ENCODE results near the gene NKX1-2.

NKX1-2 gene

DNA sequence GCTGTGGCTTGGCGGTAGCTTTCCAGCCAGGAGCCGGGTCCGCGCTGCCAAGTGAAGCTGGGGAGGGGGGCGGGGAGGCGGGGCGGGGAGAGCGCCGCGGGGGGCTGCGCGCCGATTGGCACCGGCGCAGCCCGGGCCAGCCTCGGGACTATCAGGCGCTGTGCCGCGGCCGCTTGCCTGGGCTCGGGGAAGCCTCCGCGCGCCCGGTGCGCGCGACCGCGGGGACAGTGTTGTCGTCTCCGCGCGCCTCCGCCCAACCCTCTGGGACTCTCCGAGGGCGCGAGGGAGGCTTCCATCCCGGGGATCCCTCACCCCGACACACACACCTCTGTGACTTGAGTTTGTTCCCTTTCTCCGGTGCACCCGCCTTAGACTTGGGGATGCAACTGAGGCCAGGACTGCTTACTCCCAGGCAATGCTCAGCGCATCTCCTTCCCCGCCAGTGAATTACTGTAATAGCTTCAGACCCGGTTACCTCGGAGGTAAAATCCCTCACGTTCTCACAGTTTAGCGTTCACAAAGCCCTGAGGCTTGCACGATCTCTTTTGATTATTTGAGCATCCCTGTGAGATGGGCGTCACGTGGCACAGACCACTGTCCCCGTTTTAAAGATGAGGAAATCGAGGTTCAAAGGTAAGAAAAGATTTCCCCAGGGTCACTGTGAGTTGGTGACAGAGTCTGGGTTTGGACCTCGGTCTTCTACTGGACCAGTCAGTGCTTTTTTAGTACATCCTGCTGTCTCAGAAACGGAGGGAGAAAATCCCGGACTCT is at the start of gene NKX1-2:
Gene NKX1-2 (minus strand): TSS at position 24 of the 771 bp plus-strand sequence. CDS start 92 bp downstream, outside the sequence.
- TF ChIP-seq, protein P1, sequence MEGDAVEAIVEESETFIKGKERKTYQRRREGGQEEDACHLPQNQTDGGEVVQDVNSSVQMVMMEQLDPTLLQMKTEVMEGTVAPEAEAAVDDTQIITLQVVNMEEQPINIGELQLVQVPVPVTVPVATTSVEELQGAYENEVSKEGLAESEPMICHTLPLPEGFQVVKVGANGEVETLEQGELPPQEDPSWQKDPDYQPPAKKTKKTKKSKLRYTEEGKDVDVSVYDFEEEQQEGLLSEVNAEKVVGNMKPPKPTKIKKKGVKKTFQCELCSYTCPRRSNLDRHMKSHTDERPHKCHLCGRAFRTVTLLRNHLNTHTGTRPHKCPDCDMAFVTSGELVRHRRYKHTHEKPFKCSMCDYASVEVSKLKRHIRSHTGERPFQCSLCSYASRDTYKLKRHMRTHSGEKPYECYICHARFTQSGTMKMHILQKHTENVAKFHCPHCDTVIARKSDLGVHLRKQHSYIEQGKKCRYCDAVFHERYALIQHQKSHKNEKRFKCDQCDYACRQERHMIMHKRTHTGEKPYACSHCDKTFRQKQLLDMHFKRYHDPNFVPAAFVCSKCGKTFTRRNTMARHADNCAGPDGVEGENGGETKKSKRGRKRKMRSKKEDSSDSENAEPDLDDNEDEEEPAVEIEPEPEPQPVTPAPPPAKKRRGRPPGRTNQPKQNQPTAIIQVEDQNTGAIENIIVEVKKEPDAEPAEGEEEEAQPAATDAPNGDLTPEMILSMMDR (IDR thresholded peaks at IDR 0.05) = no peak
- no peak for TF ChIP-seq ZFX (IDR thresholded peaks at IDR 0.05; ENCODE audit: borderline replicate concordance)
- H3K27ac ChIP-seq = 0 out of 2 replicates have a peak within 1 kb of the TSS, but pooled peaks have one; percentile 4

DNA sequence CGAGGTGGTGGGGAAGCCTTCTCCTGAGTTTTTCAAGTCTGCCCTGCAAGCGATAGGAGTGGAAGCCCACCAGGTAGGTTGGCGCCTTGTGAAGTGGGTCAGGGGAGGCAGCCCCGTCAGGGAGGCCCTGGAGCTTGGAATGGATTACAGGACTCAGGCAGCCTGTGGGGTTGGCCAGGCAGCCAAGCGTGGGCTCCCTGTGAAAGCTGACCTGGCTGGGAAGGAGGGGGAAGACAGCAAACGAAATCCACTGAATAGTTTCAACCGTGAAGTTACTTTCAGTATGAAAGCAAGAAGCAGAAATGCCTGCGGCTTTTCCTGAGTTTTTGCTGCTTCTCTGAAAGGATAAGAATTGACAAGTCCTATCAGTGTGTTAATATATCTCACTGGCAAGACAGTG is 48.2 kb upstream of the NKX1-2 start:
- TF ChIP-seq, protein P1 (IDR thresholded peaks at IDR 0.05) = no peak
- no peak for TF ChIP-seq ZFX (IDR thresholded peaks at IDR 0.05; ENCODE audit: borderline replicate concordance)
- no peak overlapping the region for H3K27ac ChIP-seq

DNA sequence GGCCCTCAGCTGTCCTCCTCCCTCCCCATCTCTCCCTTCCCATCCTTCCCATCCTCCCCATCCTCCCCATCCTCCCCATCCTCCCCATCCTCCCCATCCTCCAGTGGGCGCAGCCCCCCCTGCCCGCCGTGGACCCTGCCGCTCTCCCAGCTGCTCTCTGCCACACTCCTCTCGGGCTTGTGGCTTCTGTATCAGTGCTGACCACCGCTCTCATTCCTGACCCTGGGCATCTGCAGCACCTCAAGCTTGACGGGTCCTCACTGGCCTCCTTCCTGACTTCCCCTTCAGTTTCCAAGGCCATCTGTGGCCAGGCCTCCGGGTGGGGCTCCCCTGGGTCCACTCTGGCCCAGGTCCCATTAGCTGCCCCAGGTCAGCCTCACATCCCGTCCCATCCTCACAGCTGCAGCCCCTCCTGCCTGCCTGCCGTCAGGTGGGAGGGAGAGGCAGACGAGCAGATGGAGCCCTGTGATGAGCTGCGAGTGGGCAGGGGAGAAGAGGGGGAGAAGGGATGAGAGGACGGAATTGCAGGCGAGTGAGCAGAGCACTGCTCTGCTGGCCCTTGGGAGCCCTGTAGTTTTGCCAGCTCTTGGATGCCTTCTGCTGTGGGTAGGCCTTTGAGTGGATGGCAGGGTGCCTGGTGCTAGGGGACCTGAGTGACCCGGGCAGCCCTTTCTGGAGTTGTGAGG is 47.5 kb upstream of the NKX1-2 start:
- TF ChIP-seq ZFX (IDR thresholded peaks at IDR 0.05; ENCODE audit: borderline replicate concordance) = no peak
- TF ChIP-seq, protein P1 (IDR thresholded peaks at IDR 0.05) = no peak
- no peak overlapping the region for H3K27ac ChIP-seq

DNA sequence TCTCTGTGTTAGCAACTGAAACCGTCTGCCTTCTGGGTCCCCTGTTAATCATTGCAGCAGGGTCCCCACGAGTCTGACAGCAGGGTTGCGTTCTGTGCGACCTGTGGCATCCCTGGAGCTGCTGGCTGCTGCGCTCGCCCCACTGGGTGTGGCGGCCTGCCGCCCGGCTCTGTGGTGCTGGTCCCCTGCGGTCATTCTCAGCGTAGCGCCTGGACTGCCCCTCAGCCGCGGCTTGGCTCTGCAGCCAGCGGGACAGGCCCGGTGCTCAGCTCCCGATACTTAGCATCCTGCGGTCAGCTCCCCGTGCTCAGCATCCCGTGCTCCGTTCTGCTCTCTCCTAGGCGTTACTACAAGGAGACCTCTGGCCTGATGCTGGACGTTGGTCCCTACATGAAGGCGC is 46.8 kb upstream of the NKX1-2 start:
- H3K27ac ChIP-seq = no peak overlapping the region
- TF ChIP-seq, protein P1 (IDR thresholded peaks at IDR 0.05) = no peak
- TF ChIP-seq ZFX (IDR thresholded peaks at IDR 0.05; ENCODE audit: borderline replicate concordance) = no peak

DNA sequence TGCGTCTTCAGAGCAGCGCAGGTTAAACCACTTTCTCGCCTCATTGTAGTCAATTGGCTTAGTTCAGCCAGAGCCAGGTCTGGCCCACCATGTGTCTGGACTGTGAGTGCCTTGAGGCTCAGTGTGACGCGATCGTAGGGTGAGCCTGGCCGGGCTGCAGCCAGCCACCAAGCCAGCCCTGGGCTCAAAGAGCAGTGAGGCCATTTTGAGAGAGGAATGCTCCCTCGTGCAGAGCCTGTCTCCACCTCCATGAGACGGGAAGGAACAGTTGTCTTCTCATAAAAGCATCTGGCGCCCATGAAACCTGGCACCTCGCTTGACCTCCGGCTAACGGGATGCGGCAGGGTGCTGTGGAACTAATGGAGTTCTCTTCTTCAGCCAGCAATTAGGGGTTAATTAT is 46.3 kb upstream of the NKX1-2 start:
- no peak for TF ChIP-seq ZFX (IDR thresholded peaks at IDR 0.05; ENCODE audit: borderline replicate concordance)
- no peak overlapping the region for H3K27ac ChIP-seq

DNA sequence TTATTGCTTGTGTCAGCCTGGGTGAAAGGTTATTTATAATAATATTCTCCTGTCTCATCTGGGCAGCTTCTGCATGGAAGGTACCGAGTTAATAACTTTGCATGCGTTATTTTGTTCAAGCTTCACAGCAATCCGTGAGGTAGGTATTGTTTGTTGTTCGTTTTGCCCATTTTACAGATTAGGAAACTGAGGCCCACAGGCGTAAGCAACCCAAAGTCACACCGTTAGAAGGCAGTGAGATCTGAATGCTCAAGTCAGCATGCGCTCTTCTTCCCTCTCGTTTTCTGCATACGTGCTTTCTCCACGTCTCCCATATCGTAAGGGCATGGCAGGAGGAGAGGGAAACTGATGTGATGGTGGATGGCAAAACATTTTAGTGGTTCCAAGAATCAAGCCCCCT is 45.9 kb upstream of the NKX1-2 start:
- TF ChIP-seq, protein P1 (IDR thresholded peaks at IDR 0.05) = no peak
- TF ChIP-seq ZFX (IDR thresholded peaks at IDR 0.05; ENCODE audit: borderline replicate concordance) = no peak
- H3K27ac ChIP-seq = no peak overlapping the region

DNA sequence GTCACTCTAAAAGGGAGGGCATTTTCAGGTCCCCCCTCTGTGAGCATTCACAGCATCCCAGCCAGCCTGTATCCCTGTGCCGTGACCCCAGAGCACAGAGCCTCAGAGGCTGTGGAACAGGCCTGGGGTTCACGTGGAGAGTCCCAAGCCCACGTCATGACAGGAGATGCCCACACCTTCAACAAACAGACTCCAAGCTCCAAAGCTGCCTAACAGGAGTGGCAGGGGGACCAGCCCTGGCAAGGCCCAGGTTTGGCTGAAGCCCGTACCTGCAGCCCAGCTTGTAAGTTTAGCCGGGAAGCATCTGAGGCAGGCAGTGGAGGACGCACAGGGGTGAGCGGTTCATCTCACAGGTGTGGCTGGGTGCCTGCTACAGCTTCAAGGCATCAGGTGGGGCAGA is 45.3 kb upstream of the NKX1-2 start:
- no peak overlapping the region for H3K27ac ChIP-seq
- TF ChIP-seq ZFX (IDR thresholded peaks at IDR 0.05; ENCODE audit: borderline replicate concordance) = no peak
- TF ChIP-seq, protein P1 (IDR thresholded peaks at IDR 0.05) = no peak
